GM12878 (cell line): Measurements from ENCODE around the gene MFN2. TPM values are rescaled to one million over a fixed set of nuclear protein-coding genes. Genes with fewer than 3 reads are reported as not detected.
A peak's percentile ranks its signal among the peaks of the same experiment; 100 is the strongest.

Experiments used
- ATAC-seq: fragments of 200-7000 bp; cut with Tn5 transposase; 3 replicates; pipeline ENCODE4 v1.9.1; 2020; ENCODE audit warnings: mild to moderate bottlenecking, moderate library complexity
- BruUV-seq: library from RNA; stranded (reverse); fragments of 400-500 nt; replicated peaks from 2 replicates; lab custom pipeline; 2021; lab: Mats Ljungman, UMichigan
- CTCF ChIA-PET: fragments of 300-600 bp; sonication (Branson Sonifier 250); formaldehyde crosslinking; extraction: SDS; loops from one replicate; lab custom pipeline; 2021; ENCODE audit warnings: inconsistent platforms; lab: Yijun Ruan, JAX
- POLR2A ChIA-PET: fragments of 350-600 bp; formaldehyde crosslinking; extraction: SDS; loops from one replicate; lab custom pipeline; 2021; ENCODE audit warnings: inconsistent platforms; lab: Charles Lee
- RAD21 ChIA-PET: fragments of 300-600 bp; sonication (Branson Sonifier 250); formaldehyde crosslinking; loops from one replicate; lab custom pipeline; 2023; ENCODE audit warnings: antibody characterized with exemption; ENCODE audit not compliant: unreplicated experiment; lab: Charles Lee
- SMC1A ChIA-PET: fragments of 300-600 bp; sonication (Branson Sonifier 250); formaldehyde crosslinking; loops from one replicate; lab custom pipeline; 2023; ENCODE audit not compliant: unreplicated experiment, uncharacterized antibody; lab: Charles Lee
- DNase-seq: peaks from one replicate; pipeline ENCODE4 v3.0.0-alpha.2; 2011; ENCODE audit warnings: low read depth, low spot score
- FAIRE-seq: peaks from 3 replicates; lab custom pipeline; 2011; peaks lifted over from hg19 to GRCh38; lab: Jason Lieb, UNC
- H2AFZ ChIP-seq: 2 replicates; pipeline ENCODE4 v1.6.0; 2011; ENCODE audit warnings: low read depth, low read length, control low read depth; ENCODE audit not compliant: control insufficient read depth
- H3K27ac ChIP-seq: 2 replicates; pipeline ENCODE4 v1.5.1; 2011; ENCODE audit warnings: control low read depth; ENCODE audit not compliant: control insufficient read depth, insufficient read depth
- H3K27me3 ChIP-seq, 2 experiments: replicated peaks in 1 of 2; 2 replicates each; pipeline versions ENCODE4 v1.6.0 to v1.6.1; 2011; ENCODE audit warnings: low read length in 1 of 2; ENCODE audit not compliant: control insufficient read depth in 2 of 2, insufficient read depth in 2 of 2
- H3K36me3 ChIP-seq, 2 experiments: 2 replicates each; pipeline ENCODE4 v1.5.1; 2011; ENCODE audit warnings: low read length in 1 of 2; ENCODE audit not compliant: control insufficient read depth in 2 of 2, insufficient read depth in 2 of 2
- H3K4me1 ChIP-seq: 2 replicates; pipeline ENCODE4 v1.6.1; 2011; ENCODE audit warnings: mild to moderate bottlenecking, low read length, moderate library complexity, mixed read lengths; ENCODE audit not compliant: control insufficient read depth, insufficient read depth
- H3K4me2 ChIP-seq: 2 replicates; pipeline ENCODE4 v1.6.0; 2011; ENCODE audit warnings: control low read depth; ENCODE audit not compliant: control insufficient read depth, insufficient read depth
- H3K4me3 ChIP-seq: fragments of 200-600 bp; sonication (generic); 2 replicates; pipeline ENCODE4 v1.5.1; 2016
- H3K79me2 ChIP-seq: 2 replicates; pipeline ENCODE4 v1.6.0; 2011; ENCODE audit warnings: low read length; ENCODE audit not compliant: control insufficient read depth, insufficient read depth
- H3K9ac ChIP-seq: 2 replicates; pipeline ENCODE4 v1.8.0; 2011; ENCODE audit warnings: low read length, control low read depth, mixed read lengths; ENCODE audit not compliant: control insufficient read depth, insufficient read depth
- H3K9me3 ChIP-seq: replicated peaks from 3 replicates; pipeline ENCODE4 v1.5.1; 2011; ENCODE audit warnings: mild to moderate bottlenecking, low read length; ENCODE audit not compliant: control insufficient read depth, insufficient read depth
- H4K20me1 ChIP-seq: 2 replicates; pipeline ENCODE4 v1.6.0; 2011; ENCODE audit not compliant: control insufficient read depth, insufficient read depth
- BHLHE40 ChIP-seq, 2 experiments: fragments of 450-650 bp in 1 of 2; IDR thresholded peaks; 2 replicates each; pipeline ENCODE4 v1.6.1; 2011 to 2017; ENCODE audit warnings: low read depth in 2 of 2, borderline replicate concordance in 1 of 2, improper control_type of control experiment in 1 of 2, low read length in 1 of 2, mild to moderate bottlenecking in 1 of 2
- HDGF ChIP-seq: fragments of 450-650 bp; IDR thresholded peaks from 2 replicates; pipeline ENCODE4 v1.6.1; 2016; ENCODE audit warnings: antibody characterized with exemption
- MTA2 ChIP-seq: fragments of 450-650 bp; IDR thresholded peaks from 2 replicates; pipeline ENCODE4 v1.6.1; 2016; ENCODE audit warnings: low read depth, mild to moderate bottlenecking, moderate library complexity
- NKRF ChIP-seq: fragments of 450-650 bp; conservative IDR thresholded peaks from 2 replicates; pipeline ENCODE4 v1.6.1; 2017; ENCODE audit warnings: mild to moderate bottlenecking, moderate library complexity
- RELA ChIP-seq: fragments of 450-650 bp; IDR thresholded peaks from 2 replicates; pipeline ENCODE4 v1.8.0; 2014; ENCODE audit warnings: borderline replicate concordance; ENCODE audit not compliant: partially characterized antibody
- ZBTB33 ChIP-seq: fragments of 450-650 bp; IDR thresholded peaks from 2 replicates; pipeline ENCODE4 v1.6.1; 2017; ENCODE audit warnings: mild to moderate bottlenecking
- WGBS: methylation state at CpG from one replicate; pipeline ENCODE4 v1.1.6; 2016; ENCODE audit warnings: low lambda C conversion rate; ENCODE audit not compliant: insufficient replicate concordance, insufficient coverage; ENCODE audit errors: missing lambda C conversion rate; 5-methylcytosine and 5-hydroxymethylcytosine counted together
- in situ Hi-C: fragments of 300-500 bp; cut with MboI; formaldehyde crosslinking; loops from 9 replicates; pipeline ENCODE4 v1.14.3; 2018; ENCODE audit warnings: mixed read lengths
- intact Hi-C: fragments of 100-400 bp; cut with micrococcal nuclease; formaldehyde crosslinking; loops from one replicate; pipeline ENCODE4 v1.14.2; 2022; ENCODE audit not compliant: unreplicated experiment
- polyA plus RNA-seq, 11 experiments: library from polyadenylated mRNA; depleted of rRNA in 4 of 11; unstranded in 6 of 11; stranded (reverse) in 5 of 11; fragments of >200 nt; fragmentation: Nextera tagmentation in 4 of 11; fragmentation: Illumina TruSeq in 1 of 11; extraction: Ambion mirVana in 4 of 11; extraction: Trizol in 1 of 11; gene quantifications; 1 replicate in 1 of 11; 2 replicates in 10 of 11; pipeline versions ENCODE4 v1.2.1 to v1.2.3, GENCODE V29; 2011 to 2016; ENCODE audit warnings: inconsistent platforms in 2 of 11, missing spikeins in 2 of 11, low read depth in 1 of 11
- total RNA-seq, 4 experiments: library from RNA; depleted of rRNA in 3 of 4; stranded (reverse); fragments of >200 nt in 3 of 4; fragmentation: Illumina TruSeq in 1 of 4; extraction: Trizol in 1 of 4; gene quantifications; 2 replicates each; pipeline versions ENCODE4 v1.2.1 to v1.2.3, GENCODE V29; 2013 to 2021

Gene MFN2
- total and polyA plus RNA-seq, 10 of the 15 experiments (the other 5 are each of a cell fraction or from before 2014, with no cell fraction given), result 5.3 to 64.4 (median 48.1) TPM

- peak; percentile 10; the same call in 1 of the 2 replicates for TF ChIP-seq MTA2
- TF ChIP-seq, all 136 proteins: peak for 5
Measured at GRCh38 chr1:12038356-12039163, 58.3 kb downstream of the MFN2 start (continued).

DNA sequence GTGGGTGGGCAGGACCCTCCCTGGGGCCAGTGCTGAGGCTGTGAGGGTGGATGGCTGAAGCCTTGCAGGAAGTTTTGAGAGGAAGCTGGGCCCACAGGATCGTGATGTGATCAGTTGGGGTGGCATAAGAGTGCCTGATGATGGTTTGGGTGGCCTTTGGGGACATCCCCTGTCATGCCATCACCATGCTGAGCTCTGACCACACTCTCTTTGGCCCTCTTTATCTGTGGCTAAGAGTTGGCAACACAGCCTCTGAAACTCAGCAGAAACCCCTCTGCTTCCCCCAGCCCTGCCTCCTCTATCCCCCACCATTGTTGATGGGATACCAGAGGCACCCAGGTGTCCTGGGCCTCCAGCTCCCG is 58.9 kb downstream of the MFN2 start:
- ChIA-PET SMC1A (interaction anchor here (0.7 to 7.0 kb wide), 16 partner anchors 9 to 129 kb away, joined by 3 to 97 read pairs (median 5); partner anchors contain the start of gene MIIP), RAD21 (interaction anchor here (1.1 to 7.6 kb wide), 13 partner anchors 11 to 129 kb away, joined by 4 to 70 read pairs (median 11); partner anchors contain the start of genes MIIP and TNFRSF8), CTCF (interaction anchor here (0.6 to 5.5 kb wide), 12 partner anchors 9 to 59 kb away, joined by 3 to 53 read pairs (median 6); partner anchors contain the start of genes MFN2 and MIIP), POLR2A (interaction anchor here (0.8 to 5.5 kb wide), 17 partner anchors 8 to 129 kb away, joined by 3 to 57 read pairs (median 5); partner anchors contain the start of genes MFN2, MIIP and TNFRSF8)
- Histone ChIP-seq H3K36me3 (no peaks in the 10 kb centered on the region; a peak in 1 of 4 replicates), H2AFZ (no peak overlapping the region), H3K79me2 (no peaks in the 10 kb centered on the region), H3K9ac (peak overlapping the region; percentile 65), H4K20me1 (no peaks in the 10 kb centered on the region), H3K27me3 (no peaks in the 10 kb centered on the region), H3K4me1 (peaks cover 39% of the 10 kb centered on the region), H3K27ac (peak overlapping the region; percentile 68), H3K4me2 (peak overlapping the region; percentile 63), H3K4me3 (no peak overlapping the region), H3K9me3 (no peaks in the 10 kb centered on the region)
- DNase-seq (no peak), FAIRE-seq (no peak), ATAC-seq (peak; percentile 50)
- WGBS, result 0% methylated on average over 2 of the region's 2 CpGs
- TF ChIP-seq BHLHE40 (IDR thresholded peaks at IDR 0.05; ENCODE audit: borderline replicate concordance in 1 of 2, low read depth in 2 of 2, low read length in 1 of 2) (0 out of 4 replicates have a peak, but pooled peaks of 1 of the 2 experiments have one; percentile 7), NKRF (no peak), RELA (no peak), HDGF (0 out of 2 replicates have a peak, but pooled peaks have one; percentile 3), ZBTB33 (no peak)
- in situ Hi-C loops, result no loop called here
- no TSS peak for BruUV-seq
- intact Hi-C loops, result loop anchor here (2.0 kb wide), 1 partner anchor 20 kb away; the partner anchor contains the start of gene MIIP
